AG04450 (cell line): ENCODE measurements around the gene GLP2R. TPM values are rescaled to one million over a fixed set of nuclear protein-coding genes. Genes with fewer than 3 reads are reported as not detected.

Experiments used
- CTCF ChIA-PET: fragments of 300-600, 350-600 bp; formaldehyde crosslinking; extraction: SDS; loops from one replicate; lab custom pipeline; 2022; ENCODE audit warnings: antibody characterized with exemption, inconsistent platforms; lab: Charles Lee
- POLR2A ChIA-PET: fragments of 350-600 bp; formaldehyde crosslinking; extraction: SDS; loops from one replicate; lab custom pipeline; 2021; ENCODE audit warnings: antibody characterized with exemption, inconsistent platforms; lab: Yijun Ruan, JAX
- DNase-seq: peaks from one replicate; pipeline ENCODE4 v3.0.0-alpha.2; 2011; ENCODE audit warnings: low read depth, low spot score
- H3K27ac ChIP-seq: one replicate; pipeline ENCODE4 v1.5.1; 2012; ENCODE audit warnings: low read depth, low read length, control low read depth
- H3K27me3 ChIP-seq: one replicate; pipeline ENCODE4 v1.6.0; 2012; ENCODE audit warnings: low read length; ENCODE audit not compliant: control insufficient read depth, insufficient read depth
- H3K4me3 ChIP-seq: 2 replicates; pipeline ENCODE4 v1.5.1; 2011; ENCODE audit warnings: mild to moderate bottlenecking, low read depth, low read length, control low read depth
- H3K9me3 ChIP-seq: 2 replicates; pipeline ENCODE4 v1.5.1; 2012; ENCODE audit warnings: low read length; ENCODE audit not compliant: control insufficient read depth, insufficient read depth
- polyA plus RNA-seq: library from polyadenylated mRNA; depleted of rRNA; stranded (reverse); fragments of >200 nt; gene quantifications from 2 replicates; pipeline ENCODE4 v1.2.3, GENCODE V29; 2011
- TF ChIP-seq, protein P1 (sequence below): IDR thresholded peaks from 2 replicates; pipeline ENCODE4 v1.5.1; 2011; ENCODE audit warnings: low read depth, low read length, control low read depth, inconsistent platforms

The GLP2R gene
- polyA plus RNA-seq, 1 experiment, result 0.63 TPM

DNA sequence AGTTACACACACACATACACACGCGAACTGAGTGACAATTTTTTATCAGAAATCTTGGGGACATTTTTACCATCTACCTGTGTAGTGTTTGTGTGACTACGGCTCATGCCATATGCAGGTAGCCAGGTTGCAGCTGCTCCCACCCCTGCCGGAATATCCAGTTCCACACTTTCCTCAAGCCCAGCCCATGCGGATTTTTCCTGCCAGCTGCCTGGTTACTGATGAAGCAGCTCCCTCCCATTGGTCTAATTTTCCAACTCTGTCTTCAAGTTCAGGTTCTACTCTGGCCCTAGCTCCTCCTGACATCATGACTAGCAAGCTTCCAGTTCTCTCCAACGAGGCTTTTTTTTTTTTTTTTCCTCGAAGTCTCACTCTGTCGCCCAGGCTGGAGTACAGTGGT is 8.6 kb upstream of the GLP2R start:
- no peak overlapping the region for H3K4me3 ChIP-seq
- POLR2A ChIA-PET, result no interaction called here
- TF ChIP-seq, protein P1, sequence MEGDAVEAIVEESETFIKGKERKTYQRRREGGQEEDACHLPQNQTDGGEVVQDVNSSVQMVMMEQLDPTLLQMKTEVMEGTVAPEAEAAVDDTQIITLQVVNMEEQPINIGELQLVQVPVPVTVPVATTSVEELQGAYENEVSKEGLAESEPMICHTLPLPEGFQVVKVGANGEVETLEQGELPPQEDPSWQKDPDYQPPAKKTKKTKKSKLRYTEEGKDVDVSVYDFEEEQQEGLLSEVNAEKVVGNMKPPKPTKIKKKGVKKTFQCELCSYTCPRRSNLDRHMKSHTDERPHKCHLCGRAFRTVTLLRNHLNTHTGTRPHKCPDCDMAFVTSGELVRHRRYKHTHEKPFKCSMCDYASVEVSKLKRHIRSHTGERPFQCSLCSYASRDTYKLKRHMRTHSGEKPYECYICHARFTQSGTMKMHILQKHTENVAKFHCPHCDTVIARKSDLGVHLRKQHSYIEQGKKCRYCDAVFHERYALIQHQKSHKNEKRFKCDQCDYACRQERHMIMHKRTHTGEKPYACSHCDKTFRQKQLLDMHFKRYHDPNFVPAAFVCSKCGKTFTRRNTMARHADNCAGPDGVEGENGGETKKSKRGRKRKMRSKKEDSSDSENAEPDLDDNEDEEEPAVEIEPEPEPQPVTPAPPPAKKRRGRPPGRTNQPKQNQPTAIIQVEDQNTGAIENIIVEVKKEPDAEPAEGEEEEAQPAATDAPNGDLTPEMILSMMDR, result no peak
- H3K9me3 ChIP-seq, result peaks cover 44% of the 10 kb centered on the region
- H3K27ac ChIP-seq, result no peak overlapping the region
- no peak for DNase-seq
- no peaks in the 10 kb centered on the region for H3K27me3 ChIP-seq
- CTCF ChIA-PET, result no interaction called here

- TF ChIP-seq, protein P1, result no peak
- ChIA-PET CTCF (interaction anchor here (0.5 kb wide), 1 partner anchor 54 kb away, joined by 4 read pairs; no protein-coding TSS in a partner anchor), POLR2A (no interaction called here)
- peaks cover 41% of the 10 kb centered on the region for H3K9me3 ChIP-seq
- H3K4me3 ChIP-seq, result no peak overlapping the region
- H3K27me3 ChIP-seq, result no peaks in the 10 kb centered on the region
- DNase-seq, result no peak
- no peak overlapping the region for H3K27ac ChIP-seq
These were observed 7.0 kb upstream of the GLP2R start for GRCh38 chr17:9818760-9819159.

GRCh38 chr17:9820448-9820847 is 5.3 kb upstream of the GLP2R start:
- POLR2A ChIA-PET, result no interaction called here
- CTCF ChIA-PET, result no interaction called here

DNA sequence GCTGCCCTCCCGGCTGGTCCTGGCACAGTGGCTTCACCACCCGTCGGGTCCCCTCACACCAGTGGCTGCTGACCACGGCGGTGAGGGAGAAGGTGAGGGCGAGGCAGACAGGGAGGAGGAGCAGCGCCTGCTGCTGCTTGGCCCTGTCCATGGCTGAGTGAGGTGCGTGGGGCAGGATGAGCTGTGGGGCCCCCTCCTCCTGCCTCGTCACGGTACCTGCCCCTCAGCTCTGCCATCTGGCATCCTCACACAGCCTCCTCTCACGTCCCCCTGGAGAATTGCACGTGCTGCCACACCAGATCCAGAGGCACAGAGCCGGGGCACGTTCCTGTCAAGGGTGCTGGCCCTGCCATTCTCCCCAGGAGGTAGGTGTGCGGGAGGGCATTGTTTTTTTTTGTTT is 3.8 kb upstream of the GLP2R start, which contains the start of gene GSG1L2:
GSG1L2 (minus strand) TSS at position 159 of the 400 bp plus-strand sequence; CDS start at position 151, 8 bp downstream.
- Histone ChIP-seq H3K4me3 (no peak within 1 kb of the TSS), H3K27me3 (no peaks in the 10 kb centered on the region), H3K9me3 (peaks cover 41% of the 10 kb centered on the region), H3K27ac (no peak within 1 kb of the TSS)
- POLR2A ChIA-PET, result no interaction called here
- DNase-seq, result no peak
- CTCF ChIA-PET, result no interaction called here
- TF ChIP-seq, protein P1, result no peak

More at GRCh38 chr17:9820448-9820847, 5.3 kb upstream of the GLP2R start:
- Histone ChIP-seq H3K27me3 (no peaks in the 10 kb centered on the region), H3K4me3 (no peak overlapping the region), H3K9me3 (peaks cover 42% of the 10 kb centered on the region), H3K27ac (no peak overlapping the region)
- TF ChIP-seq, protein P1, result no peak
- DNase-seq, result no peak

DNA sequence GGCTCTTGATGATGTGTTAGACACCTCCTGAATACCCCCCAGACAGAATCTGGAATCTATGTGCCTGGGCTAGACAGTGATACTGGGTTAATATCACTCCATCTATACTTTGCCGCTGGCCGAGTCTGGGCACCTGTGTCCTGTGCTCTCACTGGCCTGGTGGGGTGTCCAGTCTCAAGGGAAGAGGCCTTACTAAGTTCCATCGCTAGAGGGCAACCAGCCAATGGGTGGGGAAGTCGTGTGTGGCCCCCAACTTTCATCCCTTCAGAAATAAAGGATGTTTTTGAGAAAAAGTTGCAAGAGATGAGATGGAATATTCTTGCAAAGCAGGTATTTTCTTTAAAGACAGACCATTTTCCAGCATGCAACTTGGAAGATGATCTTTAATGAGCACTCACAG is 1.6 kb upstream of the GLP2R start:
- ChIA-PET POLR2A (no interaction called here), CTCF (no interaction called here)
- no peak for DNase-seq
- Histone ChIP-seq H3K9me3 (peaks cover 45% of the 10 kb centered on the region), H3K27ac (no peak overlapping the region), H3K27me3 (no peaks in the 10 kb centered on the region), H3K4me3 (no peak overlapping the region)
- TF ChIP-seq, protein P1, result 0 out of 2 replicates have a peak, but pooled peaks have one; percentile 8
